ENCODE measurements around the gene CEP78.
A peak's percentile ranks its signal among the peaks of the same experiment; 100 is the strongest.

Gene CEP78

GRCh38 chr9:78239506-78239905 is 3.6 kb downstream of the CEP78 start:
- H3K4me1 ChIP-seq (ENCODE audit: control insufficient read depth, insufficient read depth, low read length), result no peaks in the 10 kb centered on the region; the same call in 1 of the 2 replicates
- no peak overlapping the region for H3K4me3 ChIP-seq (ENCODE audit: low read depth, low read length)
- CTCF ChIA-PET, result interaction anchor here (0.5 to 2.3 kb wide), 28 partner anchors 8 to 438 kb away, joined by 3 to 13 read pairs (median 4); no protein-coding TSS in a partner anchor
- H3K9me3 ChIP-seq (ENCODE audit: control insufficient read depth, insufficient read depth, low read depth, low read length), result no peaks in the 10 kb centered on the region
- TF ChIP-seq ZNF426 (tag by site-specific recombination; IDR thresholded peaks at IDR 0.05) (no peak), ZNF629 (tag by site-specific recombination; IDR thresholded peaks at IDR 0.05) (0 out of 2 replicates have a peak, but pooled peaks have one; percentile 19), CTCF (tag by site-specific recombination; IDR thresholded peaks at IDR 0.05) (peak; percentile 43), PRDM1 (tag by site-specific recombination; IDR thresholded peaks at IDR 0.05) (peak; percentile 81), ZNF366 (tag by site-specific recombination; conservative IDR thresholded peaks at IDR 0.05) (no peak), ZNF202 (tag by site-specific recombination; IDR thresholded peaks at IDR 0.05; ENCODE audit: borderline replicate concordance) (no peak), ZNF645 (tag by site-specific recombination; IDR thresholded peaks at IDR 0.05) (no peak), HIC1 (tag by site-specific recombination; IDR thresholded peaks at IDR 0.05) (no peak), ZNF280D (tag by site-specific recombination; IDR thresholded peaks at IDR 0.05) (no peak), ZNF654 (tag by site-specific recombination; IDR thresholded peaks at IDR 0.05; ENCODE audit: low read depth) (peak; percentile 36), ZNF239 (tag by site-specific recombination; IDR thresholded peaks at IDR 0.05) (no peak), HOXD13 (CRISPR knock-in tag; IDR thresholded peaks at IDR 0.05; ENCODE audit: borderline replicate concordance) (no peak), ZNF747 (tag by site-specific recombination; IDR thresholded peaks at IDR 0.05) (no peak), ZNF19 (tag by site-specific recombination; IDR thresholded peaks at IDR 0.05; ENCODE audit: low read depth) (no peak), ZNF777 (tag by site-specific recombination; IDR thresholded peaks at IDR 0.05; ENCODE audit: borderline replicate concordance) (no peak), ZNF221 (tag by site-specific recombination; IDR thresholded peaks at IDR 0.05; ENCODE audit: borderline replicate concordance) (no peak), OSR2 (tag by site-specific recombination; IDR thresholded peaks at IDR 0.05) (no peak), PRDM10 (tag by site-specific recombination; IDR thresholded peaks at IDR 0.05) (0 out of 2 replicates have a peak, but pooled peaks have one; percentile 11)
- POLR2A ChIA-PET, result interaction anchor here (1.9 kb wide), 1 partner anchor 58 kb away, joined by 11 read pairs; the partner anchor contains the start of gene PSAT1
- no peak overlapping the region for H3K27ac ChIP-seq (ENCODE audit: extremely low read depth, low read depth, low read length)
- peaks cover 17 to 51% of the 10 kb centered on the region in 2 experiments for H3K36me3 ChIP-seq (ENCODE audit: control insufficient read depth in 2 of 2, insufficient read depth in 1 of 2, low read length in 2 of 2)

Measured in HEK293 (cell line).